Right renal cortex interstitium (tissue), 3 donors: ENCODE results near the gene NAV2. TPM values are rescaled to one million over a fixed set of nuclear protein-coding genes. Genes with fewer than 3 reads are reported as not detected.

ENCODE experiments used
- DNase-seq, 3 donors: peaks; one replicate each; pipeline ENCODE4 v3.0.0-alpha.2; 2013; ENCODE audit warnings: low read depth in 3 of 3, low spot score in 2 of 3
- polyA plus RNA-seq, 3 donors: library from polyadenylated mRNA; unstranded; fragments of 120-200 nt; gene quantifications; one replicate each; pipeline ENCODE4 v1.2.1, GENCODE V29; 2013; ENCODE audit not compliant: insufficient read length in 3 of 3

Gene NAV2
- polyA plus RNA-seq, 3 donors: 32.9 to 38.0 (median 34.6) TPM

DNA sequence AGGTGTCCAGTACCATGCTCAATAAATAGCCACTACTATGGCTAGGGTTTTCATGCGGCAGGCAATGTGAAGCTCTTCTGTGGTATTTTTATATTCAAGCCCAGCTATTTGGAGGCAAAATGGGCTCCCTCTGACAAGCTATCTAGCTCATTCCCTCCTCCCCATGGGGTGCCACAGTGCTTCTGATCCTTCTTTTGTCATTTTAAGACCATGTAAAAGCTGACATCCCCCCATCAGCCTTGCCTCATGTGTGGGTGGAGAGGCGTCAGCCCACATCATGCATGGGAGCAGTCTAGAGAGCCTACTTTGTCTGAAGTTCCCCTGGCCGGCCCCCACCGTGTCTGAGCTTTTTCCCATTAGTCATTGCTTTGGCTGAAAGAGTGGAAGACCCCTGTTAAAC is 59.8 kb downstream of the NAV2 start:
- DNase-seq: no peak

DNA sequence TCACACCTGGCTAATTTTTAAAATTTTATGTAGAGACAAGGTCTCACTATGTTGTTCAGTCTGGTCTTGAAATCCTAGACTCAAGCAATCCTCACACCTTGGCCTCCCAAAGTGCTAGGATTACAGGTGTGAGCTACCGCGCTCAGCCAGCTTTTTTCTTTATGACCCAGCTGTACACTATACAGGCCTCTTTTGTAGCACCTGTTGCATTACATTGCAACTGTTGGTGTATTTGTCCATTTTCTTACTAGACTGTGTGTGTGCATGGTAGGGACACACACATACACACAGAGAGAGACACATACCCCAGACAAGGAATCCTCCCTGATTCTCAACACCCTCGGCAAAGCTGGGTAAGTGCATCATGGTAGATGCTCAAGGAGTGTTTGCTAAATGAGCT is 61.7 kb downstream of the NAV2 start:
- no peak for DNase-seq

DNA sequence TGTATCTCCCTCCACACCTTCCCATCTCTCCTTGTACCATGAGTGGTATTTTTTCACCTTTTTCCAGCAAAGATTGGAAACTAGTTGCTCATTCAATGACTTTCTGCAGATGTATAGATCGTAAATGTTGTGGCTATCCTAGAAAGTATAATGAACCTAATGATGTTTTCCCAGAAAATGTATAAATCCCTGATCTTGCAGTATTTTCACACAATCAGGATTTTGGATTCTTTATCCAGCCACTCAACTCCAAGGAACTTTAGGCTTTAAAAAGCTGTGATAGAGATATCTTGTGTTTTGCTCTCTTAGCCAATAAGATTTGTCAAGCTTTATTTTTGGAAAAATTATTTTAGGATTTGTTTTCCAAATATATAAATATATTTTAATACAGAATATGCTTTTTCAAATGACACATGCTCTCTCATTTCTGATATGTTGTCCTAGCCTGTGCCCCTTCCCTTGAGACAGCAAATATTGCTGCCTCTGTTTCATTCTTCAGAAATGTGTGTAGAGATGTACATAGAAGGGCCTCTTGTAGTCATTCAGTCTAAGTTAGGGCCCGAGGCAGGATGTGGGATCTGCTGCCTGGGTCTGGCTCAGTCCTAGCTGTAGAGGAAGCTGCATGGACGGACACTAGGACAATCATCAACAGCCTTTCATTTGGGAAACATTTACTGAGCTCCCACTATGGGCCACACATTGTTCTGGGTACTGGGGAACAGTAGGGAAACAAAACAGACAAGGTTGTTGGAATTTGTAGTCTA is 62.4 kb downstream of the NAV2 start:
- no peak for DNase-seq

DNA sequence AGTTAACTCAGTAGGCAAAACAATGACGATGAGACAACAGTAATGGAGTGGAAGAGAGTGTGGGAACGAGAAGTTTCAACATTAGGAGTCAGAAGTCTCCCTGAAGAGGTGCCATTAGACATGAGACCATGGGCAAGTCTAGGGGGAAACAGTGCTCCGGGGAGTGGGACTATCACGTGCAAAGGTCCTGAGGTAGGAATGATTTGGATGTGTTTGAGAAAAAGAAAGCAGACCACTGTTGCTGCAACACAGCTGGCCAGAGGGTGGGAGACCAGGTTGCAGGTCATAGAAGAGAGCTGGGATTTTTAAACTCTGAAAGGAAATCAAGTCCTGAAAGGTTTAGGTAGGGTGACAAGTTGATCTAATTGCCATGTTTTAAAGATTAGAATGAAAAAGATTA is 63.0 kb downstream of the NAV2 start:
- DNase-seq: no peak

DNA sequence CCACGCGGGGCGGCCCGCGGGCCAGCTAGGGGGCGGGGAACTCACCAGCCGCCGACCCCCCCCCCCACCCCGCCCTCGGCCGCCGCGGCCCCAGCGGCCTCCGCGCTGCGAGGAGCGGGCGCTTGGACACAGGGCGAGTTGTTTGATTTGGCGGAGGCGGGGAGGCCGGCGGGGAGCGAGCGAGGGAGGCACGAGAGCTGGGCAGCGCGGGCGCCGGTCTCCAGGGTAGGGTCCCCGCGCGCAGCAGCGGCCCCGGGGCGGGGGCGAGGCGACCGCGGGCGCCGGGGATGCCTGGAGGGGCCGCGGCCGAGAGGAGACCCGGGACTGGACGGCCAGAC is 64.4 kb downstream of the NAV2 start:
- no peak for DNase-seq

DNA sequence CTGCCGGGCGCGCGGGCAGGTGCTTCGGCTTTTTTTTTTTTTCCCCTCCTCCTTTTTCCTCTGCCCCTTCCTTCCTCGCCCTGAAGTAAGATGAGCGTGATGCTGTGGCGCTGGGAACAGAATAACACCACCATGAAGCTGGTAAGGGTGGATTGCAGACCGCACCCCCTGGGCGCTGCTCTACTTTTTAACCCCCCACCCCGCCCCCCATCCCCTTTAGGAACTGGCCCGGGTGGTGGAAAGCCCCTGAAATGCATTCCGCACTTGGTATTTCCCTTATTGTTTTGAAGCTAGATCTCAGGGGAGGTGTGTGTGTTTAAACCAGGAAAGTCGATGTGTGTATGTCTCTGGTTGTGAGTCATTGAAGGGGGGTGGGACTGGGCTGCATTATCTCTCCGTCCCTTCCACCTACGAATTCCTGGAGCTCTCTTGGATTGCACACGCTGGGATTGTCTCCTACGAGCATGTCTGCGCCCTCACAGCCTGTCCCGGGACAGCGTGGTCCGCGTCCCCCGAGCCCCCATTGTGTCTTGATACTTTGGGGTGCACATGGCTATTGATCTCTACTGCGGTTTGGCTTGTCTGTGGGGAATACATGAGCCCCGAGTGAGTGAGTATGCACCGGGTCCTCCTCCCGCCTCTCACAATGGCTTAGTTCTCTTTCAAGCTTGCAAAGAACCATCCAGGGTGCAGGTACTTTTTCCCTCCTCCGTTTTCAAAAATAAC is 64.9 kb downstream of the NAV2 start:
- no peak for DNase-seq

DNA sequence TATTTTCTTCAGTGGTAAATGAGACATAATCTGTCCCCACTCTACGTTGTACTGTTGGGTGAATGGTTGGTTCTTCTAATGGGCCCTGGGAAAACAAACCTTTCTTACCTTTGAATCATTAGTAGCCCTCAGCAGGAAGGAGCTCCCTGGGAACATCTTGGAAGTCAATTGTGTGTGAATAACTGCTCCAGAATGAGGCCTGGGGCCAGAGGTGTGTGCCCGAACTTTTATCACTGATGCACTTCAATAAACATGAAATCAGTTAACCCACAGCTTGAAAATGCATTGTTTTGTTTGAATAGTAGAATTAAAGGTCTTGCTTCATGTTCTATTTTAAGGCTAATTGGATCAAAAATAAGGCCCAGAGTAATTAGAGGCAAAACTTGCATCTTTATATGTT is 67.1 kb downstream of the NAV2 start:
- DNase-seq: no peak

DNA sequence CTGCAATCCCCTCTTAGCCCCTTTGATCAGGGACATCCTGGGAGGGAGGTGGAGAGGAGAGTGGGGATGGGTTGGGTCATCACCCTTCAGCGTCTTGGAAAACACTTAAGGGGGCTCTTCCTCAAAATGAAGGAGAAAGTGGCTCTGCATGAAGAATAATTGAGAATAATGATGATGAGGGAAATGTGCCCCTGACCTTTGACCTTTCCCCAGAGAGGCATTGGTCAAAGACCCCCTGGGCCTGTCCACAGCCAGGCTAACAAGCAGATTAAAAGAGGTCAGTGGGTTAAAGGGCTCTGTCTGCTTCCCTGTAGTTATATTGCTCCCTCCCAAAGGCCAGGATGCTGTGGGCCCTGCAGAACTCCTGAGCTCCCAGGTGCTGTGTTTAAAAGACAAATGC is 68.7 kb downstream of the NAV2 start:
- DNase-seq: no peak

DNA sequence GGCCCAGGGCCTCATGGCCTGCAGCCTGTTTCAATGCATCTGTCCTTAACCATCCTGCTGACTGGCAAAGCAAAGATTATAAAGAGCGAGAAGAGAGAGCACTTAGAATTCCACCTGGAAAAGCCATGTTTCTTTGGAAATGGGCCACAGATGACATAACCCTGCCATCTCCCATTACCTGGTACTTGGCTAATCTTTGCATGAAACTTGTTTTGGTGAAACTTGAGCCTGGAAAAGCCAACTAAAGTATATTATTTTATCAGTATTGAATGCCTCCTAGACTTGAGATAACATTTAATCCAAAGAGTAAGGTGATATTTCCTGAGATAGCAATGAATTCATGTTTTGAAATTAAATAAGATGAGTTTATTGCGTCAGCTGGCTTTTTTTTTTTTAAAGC is 72.6 kb downstream of the NAV2 start:
- DNase-seq: no peak

DNA sequence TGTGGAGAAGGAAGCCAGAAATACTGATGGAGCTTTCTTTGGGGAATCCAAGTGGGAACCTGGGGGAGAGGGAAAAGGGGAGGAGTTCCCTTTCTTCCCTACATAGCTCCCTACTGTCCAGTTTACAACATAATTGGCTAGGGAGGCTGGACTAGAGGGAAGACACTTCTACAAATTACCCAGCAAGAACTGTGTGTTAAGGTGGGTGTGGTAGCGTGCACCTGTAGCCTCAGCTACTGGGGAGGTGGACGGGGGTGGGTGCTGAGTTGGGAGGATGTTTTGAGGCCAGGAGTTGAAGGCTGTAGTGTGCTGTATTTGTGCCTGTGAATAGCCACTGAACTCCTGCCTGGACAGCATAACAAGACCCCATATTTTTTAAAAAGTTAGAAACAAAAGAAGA is 74.0 kb downstream of the NAV2 start:
- DNase-seq: no peak

DNA sequence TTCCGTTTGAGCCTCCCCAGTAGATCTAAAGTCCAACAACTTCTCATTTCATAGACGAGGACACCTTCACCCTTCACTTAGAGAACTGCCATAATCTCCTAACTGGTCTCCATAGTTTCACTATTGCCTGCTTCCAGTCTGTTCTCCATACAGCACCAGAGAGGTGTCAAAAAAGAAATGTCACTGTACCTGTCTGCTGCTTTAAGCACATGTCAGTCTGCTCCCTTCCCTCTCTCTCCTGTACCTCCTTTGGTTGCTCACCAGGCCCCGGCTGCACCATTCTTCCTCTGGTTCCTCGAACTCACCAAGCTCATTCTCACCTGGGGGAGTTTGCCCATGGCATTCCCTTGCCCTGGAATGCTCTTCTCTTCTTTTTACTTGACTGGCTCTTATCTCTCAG is 75.8 kb downstream of the NAV2 start:
- DNase-seq: no peak

DNA sequence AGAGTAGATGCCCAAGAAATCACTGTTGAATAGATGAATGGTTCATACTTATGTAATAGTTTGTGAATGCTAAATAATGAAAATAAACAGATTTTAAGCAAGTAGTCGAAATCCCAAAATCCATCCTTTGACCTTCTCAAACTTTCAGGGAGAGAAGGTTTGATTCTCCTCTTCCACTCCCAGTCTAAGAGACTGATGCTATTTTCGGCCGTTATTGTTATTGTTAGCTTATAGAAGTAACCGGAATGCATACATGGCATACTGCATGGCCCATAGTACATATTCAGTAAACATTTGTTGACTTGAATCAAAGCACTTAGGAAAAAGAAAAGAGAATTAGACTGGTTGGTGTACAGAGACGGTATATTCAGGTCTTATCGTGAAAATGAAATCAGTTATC is 76.6 kb downstream of the NAV2 start:
- DNase-seq: no peak

DNA sequence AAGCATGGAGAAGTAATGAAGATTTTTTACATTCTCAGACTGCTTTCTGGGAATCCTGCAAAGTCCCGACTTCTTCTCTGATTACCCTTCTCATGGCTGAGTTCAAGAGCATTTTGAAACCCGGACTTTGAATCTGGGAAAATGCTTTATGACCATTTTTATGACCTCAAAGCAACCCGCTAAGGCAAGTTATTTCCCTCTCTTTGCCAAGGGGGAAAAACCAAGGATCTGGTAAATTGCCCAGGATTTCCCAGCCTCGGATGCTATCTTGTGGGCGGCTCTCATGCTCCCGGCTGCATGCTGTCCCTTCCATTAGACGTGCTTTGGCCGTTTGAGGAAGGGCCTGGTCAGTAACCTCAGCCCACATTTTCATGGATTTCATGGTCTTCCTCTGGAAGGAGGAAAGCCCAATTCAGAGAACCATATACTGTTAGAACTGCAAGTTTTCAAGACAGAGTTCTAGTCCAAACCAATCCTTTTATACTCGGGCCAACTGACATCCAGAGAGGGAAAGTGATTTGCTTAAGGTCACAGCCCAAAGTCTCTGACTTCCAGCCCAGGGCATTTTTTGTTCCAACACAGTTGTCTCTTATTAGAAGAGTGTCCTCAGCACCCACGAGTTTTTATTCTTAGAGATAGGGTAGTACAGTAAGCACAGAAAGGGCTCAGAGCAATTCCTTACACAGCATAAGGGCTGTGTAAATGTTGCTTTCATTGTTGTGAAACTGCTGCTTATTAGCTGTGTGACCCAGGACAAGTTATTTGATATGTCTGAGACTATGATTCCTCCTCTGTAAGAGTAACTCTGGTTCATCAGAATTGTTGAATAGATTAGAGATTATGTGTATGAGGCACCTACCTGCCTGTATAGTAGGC is 77.4 kb downstream of the NAV2 start:
- DNase-seq: no peak

DNA sequence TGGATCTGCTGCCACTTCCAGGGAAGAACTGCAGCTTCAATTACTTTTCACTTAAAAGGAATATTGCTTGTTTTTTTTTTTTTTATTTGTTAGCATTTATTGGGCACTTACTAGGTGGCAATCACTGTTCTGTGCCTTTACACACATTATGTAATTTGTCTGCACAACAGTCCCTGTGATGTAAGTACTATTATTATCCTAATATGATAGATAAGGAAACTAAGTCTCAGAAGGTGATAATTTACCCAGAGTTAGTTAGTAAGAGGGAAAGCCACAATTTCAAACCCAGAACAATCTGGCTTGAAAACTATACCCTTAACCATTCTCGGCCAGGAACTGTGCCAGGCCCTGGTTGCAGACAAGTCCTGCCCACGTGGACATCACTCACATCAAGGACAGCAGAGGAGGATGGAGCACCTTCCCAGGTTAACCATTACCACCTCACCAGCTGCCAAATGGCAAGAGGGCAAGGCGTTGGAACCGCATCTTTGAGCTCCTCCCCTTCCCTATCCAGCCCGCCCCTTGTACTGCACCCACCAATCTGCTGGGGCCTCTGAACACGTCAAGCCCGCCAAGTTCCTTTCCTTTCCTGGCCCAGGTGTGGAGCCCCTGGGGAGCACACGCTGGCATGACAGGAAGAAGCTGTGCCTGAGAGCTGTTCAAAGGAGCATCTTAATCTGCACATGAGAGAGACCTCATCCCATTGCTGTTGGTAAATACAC is 78.4 kb downstream of the NAV2 start:
- DNase-seq: no peak

DNA sequence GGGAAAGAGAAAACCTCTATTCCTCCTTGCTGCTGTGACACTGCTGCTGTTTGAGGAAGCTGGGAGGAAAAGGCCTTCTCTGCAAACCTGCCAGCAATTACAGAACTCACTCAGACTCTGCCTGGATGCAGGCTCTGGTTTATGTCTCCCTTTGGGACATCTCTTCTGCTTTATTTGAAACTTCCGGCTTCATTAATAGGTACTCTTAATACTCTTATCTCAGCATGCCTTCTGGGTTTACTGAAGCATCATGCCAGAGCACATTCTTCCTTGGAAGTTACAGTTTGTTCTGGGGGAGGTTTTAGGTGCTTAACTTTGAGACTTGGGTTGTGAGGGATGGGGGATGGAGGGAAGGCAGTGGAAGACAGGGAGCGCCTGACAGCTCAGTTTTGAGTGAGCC is 79.9 kb downstream of the NAV2 start:
- DNase-seq: no peak

DNA sequence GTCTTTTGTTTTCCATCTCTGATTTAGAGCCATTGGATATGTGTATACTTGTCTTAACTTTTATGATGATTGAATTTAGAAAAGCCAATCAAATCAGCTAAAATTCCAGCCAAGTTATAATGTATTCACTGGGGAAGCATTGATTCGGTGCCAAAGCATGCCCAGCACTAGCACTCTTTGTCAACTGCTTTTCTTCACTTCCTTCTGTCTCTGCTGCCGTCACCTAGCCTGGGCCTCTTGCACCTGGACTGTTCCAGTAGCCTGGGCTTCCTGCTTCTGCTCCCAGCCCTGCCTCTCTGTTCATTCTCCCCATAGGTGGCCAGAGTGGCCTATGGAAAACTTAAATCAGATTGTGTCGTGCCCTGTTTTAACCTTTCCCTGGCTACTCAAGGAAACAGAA is 80.7 kb downstream of the NAV2 start:
- DNase-seq: no peak

DNA sequence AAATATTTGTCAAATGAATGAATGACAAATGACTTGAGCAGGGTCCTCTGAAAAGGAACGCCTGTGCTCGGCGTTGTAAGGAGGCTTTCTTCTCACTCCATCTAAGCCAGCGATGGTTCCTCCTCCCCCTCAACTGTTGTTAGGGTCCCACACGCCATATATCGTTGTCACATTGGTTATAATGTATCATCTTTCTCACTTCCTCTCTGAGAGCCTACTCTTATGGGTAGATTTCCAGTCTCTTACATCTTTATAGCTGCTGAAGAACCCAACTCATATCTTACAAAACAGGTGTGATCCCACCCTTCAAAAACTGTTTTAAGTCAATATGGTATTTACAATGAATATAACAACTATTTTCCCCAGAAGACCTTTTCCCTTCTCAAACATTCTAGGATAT is 81.5 kb downstream of the NAV2 start:
- DNase-seq: no peak

DNA sequence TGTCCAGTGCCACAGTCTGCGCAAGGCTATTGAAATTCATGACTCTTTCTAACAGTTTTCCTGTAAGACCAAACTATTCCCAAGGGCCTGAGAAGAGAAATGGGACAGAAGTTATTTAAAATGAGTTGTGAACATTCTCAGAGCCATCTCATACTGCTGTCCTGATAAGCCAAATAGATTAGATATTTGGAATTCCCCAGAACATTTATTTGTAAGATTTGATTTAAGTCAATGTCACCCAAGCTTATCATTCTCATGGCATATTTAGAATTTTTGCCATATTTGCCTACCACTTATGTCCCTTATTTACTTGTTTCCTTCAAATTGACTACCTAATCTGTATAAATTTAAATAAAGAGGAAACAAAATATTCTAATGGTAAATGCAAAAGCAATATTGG is 82.4 kb downstream of the NAV2 start:
- DNase-seq: no peak

DNA sequence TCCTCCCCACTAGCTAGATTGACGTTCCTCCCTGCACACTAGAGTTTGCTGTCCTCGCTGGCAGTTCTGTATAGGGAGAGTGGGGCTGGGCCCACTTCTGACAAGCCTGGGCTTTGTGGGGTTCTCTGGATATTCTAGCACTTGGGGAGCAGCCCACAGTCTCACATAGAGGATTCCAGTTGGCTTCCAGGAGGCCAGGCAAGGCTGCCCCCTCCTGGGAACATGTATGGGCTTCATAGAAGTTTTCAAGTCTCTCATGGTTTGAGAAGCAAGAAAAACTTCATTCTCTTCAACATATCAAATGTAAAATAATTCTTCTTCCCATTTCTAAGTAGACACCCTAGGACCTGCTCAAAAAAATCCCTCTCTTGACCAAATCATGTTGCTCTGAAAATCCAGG is 87.5 kb downstream of the NAV2 start:
- no peak for DNase-seq

DNA sequence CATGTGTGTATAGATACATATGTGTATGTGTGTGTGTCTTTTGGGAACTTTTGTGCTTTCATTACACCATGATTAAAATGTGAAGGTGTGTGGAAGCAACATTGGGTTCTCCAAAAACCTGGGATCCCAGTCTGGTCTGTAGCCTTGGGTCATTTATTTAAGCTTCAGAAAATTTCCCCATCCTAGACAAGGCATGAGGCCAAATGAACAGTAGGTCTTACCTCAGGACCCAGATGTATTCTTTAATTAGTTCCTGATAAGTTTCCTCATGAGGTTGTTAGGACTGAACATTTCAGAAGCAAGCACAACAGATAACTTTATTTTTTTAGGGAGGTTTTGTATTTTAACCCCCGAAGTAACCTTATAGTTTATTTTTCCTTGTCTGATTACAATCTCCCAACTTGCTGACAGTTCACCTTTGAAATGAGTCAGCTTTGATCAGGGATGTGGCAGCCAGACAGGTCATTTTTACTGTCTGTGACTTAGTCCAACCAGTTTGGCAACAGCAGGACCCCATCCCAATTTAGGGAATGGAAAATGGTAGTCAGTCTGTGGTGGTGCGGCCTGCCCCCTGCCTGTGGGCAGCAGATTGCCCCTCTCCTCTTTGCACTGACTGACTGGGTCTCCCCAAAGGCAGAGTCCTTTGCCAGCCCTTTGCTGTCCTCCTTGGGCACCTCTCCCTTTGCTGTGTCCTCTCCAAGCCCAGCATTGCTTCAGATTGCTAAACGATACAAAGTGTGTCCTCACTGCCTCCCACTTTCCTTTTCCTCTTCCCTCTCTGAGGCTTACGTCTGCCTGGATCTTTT is 88.3 kb downstream of the NAV2 start:
- DNase-seq: no peak
